Measurements from ENCODE around the gene CCND1.

GRCh38 chr11:69664103-69664775 lies 23.3 kb downstream of the CCND1 start:
- TF ChIP-seq SPI1 (IDR thresholded peaks at IDR 0.05; ENCODE audit: low read depth, low read length) (no peak), POLR2A (IDR thresholded peaks at IDR 0.05; ENCODE audit: low read depth, low read length) (no peak)

Data from GM12891 (cell line).